Panc1 (cell line): ENCODE measurements around the gene FAM110A. TPM values are rescaled to one million over a fixed set of nuclear protein-coding genes. Genes with fewer than 3 reads are reported as not detected.

Experiments
- ATAC-seq: fragments of 200-7000 bp; cut with Tn5 transposase; 2 replicates; pipeline ENCODE4 v1.9.1; 2020; ENCODE audit warnings: mild to moderate bottlenecking, moderate library complexity
- BruUV-seq: library from RNA; stranded (reverse); fragments of 400-500 nt; replicated peaks from 2 replicates; lab custom pipeline; 2021; lab: Mats Ljungman, UMichigan
- CTCF ChIA-PET: fragments of 300-600 bp; sonication (Branson Sonifier 250); formaldehyde crosslinking; loops from one replicate; lab custom pipeline; 2022; ENCODE audit warnings: antibody characterized with exemption; lab: Charles Lee
- POLR2A ChIA-PET: fragments of 300-600 bp; sonication (Branson Sonifier 250); formaldehyde crosslinking; loops from one replicate; lab custom pipeline; 2022; ENCODE audit warnings: antibody characterized with exemption; lab: Charles Lee
- DNase-seq: peaks from one replicate; pipeline ENCODE4 v3.0.0-alpha.2; 2010; ENCODE audit warnings: low read depth, low spot score
- H3K27ac ChIP-seq: 2 replicates; pipeline ENCODE4 v1.5.1; 2011; ENCODE audit warnings: mild to moderate bottlenecking, low read length, inconsistent platforms
- H3K27me3 ChIP-seq: fragments of 200-500 bp; sonication (Bioruptor generic); 2 replicates; pipeline ENCODE4 v1.6.0; 2014; ENCODE audit warnings: low read length, inconsistent platforms; ENCODE audit not compliant: control insufficient read depth, insufficient read depth
- H3K36me3 ChIP-seq: fragments of 200-500 bp; sonication (Bioruptor generic); 2 replicates; pipeline ENCODE4 v1.5.1; 2014; ENCODE audit warnings: inconsistent platforms, mild to moderate bottlenecking, low read length, moderate library complexity; ENCODE audit not compliant: control insufficient read depth, insufficient read depth
- H3K4me1 ChIP-seq: 2 replicates; pipeline ENCODE4 v1.5.1; 2011; ENCODE audit warnings: inconsistent platforms, mild to moderate bottlenecking, low read length, moderate library complexity; ENCODE audit not compliant: control insufficient read depth, insufficient read depth
- H3K4me3 ChIP-seq, 2 experiments: 2 replicates each; pipeline ENCODE4 v1.5.1; 2011 to 2012; ENCODE audit warnings: low read depth in 2 of 2, low read length in 2 of 2, mild to moderate bottlenecking in 2 of 2, inconsistent platforms in 1 of 2, moderate library complexity in 1 of 2
- H3K9me3 ChIP-seq: fragments of 200-500 bp; sonication (Bioruptor generic); 2 replicates; pipeline ENCODE4 v1.5.1; 2014; ENCODE audit warnings: low read depth, mild to moderate bottlenecking, inconsistent platforms, low read length, moderate library complexity; ENCODE audit not compliant: control insufficient read depth, insufficient read depth
- POLR2AphosphoS5 ChIP-seq: IDR thresholded peaks from 2 replicates; pipeline ENCODE4 v1.6.1; 2012; ENCODE audit warnings: mild to moderate bottlenecking, low read depth, low read length, moderate library complexity
- SIN3A ChIP-seq: IDR thresholded peaks from 2 replicates; pipeline ENCODE4 v1.6.1; 2012; ENCODE audit warnings: low read depth, mild to moderate bottlenecking, low read length, moderate library complexity, borderline replicate concordance; ENCODE audit not compliant: insufficient read depth
- TCF7L2 ChIP-seq: IDR thresholded peaks from 2 replicates; pipeline ENCODE4 v1.6.1; 2011; ENCODE audit warnings: mild to moderate bottlenecking, low read depth, low read length, inconsistent platforms
- in situ Hi-C: cut with HindIII; loops from 2 replicates; pipeline ENCODE4 v1.10.0; 2016; ENCODE audit warnings: low sequenced_read_pairs, low pct_unique_long_range_greater_than_20kb
- intact Hi-C: fragments of 100-400 bp; cut with micrococcal nuclease; formaldehyde crosslinking; loops from one replicate; pipeline ENCODE4 v1.10.0; 2022; ENCODE audit not compliant: unreplicated experiment
- total RNA-seq: library from RNA; stranded (reverse); gene quantifications from one replicate; pipeline ENCODE4 v1.2.1, GENCODE V29; 2021; ENCODE audit not compliant: unreplicated experiment
- TF ChIP-seq, protein P1 (sequence below): fragments of 450-650 bp; IDR thresholded peaks from 2 replicates; pipeline ENCODE4 v1.5.1; 2017; ENCODE audit warnings: mild to moderate bottlenecking
- TF ChIP-seq, protein P2 (sequence below), 2 experiments: IDR thresholded peaks; 2 replicates each; pipeline ENCODE4 v1.6.1; 2011 to 2012; ENCODE audit warnings: low read depth in 2 of 2, control low read depth in 1 of 2, low read length in 1 of 2, mild to moderate bottlenecking in 1 of 2, moderate library complexity in 1 of 2; ENCODE audit not compliant: insufficient read depth in 1 of 2

The FAM110A gene
- total RNA-seq, 1 experiment from 2014 or later: 7.8 TPM

DNA sequence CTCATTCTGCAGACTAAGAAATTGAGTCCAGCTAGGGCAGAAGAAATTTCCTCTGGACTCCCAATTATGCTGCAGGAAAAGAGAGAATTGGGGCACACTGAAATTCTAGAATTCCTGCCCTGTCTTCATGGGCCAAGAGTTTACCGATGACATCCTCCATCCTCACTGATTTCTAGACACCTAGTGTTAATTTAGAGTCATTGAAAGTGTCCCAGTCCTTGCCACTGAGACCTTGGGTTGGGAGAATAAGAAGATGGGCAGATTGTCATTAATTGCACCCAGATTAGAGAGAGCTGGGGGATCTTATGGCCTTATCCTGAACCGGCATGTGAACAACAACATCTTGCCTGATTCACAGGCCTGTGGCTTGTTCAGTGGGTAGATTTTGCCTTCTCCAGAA, 53.6 kb downstream of the FAM110A start:
- no peaks in the 10 kb centered on the region for H3K36me3 ChIP-seq
- no TSS peak for BruUV-seq
- DNase-seq (no peak), ATAC-seq (no peak)
- no peaks in the 10 kb centered on the region for H3K27me3 ChIP-seq
- in situ Hi-C loops: no loop called here
- intact Hi-C loops: no loop called here
- H3K4me3 ChIP-seq: no peak overlapping the region
- ChIA-PET POLR2A (no interaction called here), CTCF (no interaction called here)
- no peaks in the 10 kb centered on the region for H3K9me3 ChIP-seq
- TF ChIP-seq, protein P1, sequence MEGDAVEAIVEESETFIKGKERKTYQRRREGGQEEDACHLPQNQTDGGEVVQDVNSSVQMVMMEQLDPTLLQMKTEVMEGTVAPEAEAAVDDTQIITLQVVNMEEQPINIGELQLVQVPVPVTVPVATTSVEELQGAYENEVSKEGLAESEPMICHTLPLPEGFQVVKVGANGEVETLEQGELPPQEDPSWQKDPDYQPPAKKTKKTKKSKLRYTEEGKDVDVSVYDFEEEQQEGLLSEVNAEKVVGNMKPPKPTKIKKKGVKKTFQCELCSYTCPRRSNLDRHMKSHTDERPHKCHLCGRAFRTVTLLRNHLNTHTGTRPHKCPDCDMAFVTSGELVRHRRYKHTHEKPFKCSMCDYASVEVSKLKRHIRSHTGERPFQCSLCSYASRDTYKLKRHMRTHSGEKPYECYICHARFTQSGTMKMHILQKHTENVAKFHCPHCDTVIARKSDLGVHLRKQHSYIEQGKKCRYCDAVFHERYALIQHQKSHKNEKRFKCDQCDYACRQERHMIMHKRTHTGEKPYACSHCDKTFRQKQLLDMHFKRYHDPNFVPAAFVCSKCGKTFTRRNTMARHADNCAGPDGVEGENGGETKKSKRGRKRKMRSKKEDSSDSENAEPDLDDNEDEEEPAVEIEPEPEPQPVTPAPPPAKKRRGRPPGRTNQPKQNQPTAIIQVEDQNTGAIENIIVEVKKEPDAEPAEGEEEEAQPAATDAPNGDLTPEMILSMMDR: no peak
- TF ChIP-seq TCF7L2: no peak
- TF ChIP-seq, protein P2, sequence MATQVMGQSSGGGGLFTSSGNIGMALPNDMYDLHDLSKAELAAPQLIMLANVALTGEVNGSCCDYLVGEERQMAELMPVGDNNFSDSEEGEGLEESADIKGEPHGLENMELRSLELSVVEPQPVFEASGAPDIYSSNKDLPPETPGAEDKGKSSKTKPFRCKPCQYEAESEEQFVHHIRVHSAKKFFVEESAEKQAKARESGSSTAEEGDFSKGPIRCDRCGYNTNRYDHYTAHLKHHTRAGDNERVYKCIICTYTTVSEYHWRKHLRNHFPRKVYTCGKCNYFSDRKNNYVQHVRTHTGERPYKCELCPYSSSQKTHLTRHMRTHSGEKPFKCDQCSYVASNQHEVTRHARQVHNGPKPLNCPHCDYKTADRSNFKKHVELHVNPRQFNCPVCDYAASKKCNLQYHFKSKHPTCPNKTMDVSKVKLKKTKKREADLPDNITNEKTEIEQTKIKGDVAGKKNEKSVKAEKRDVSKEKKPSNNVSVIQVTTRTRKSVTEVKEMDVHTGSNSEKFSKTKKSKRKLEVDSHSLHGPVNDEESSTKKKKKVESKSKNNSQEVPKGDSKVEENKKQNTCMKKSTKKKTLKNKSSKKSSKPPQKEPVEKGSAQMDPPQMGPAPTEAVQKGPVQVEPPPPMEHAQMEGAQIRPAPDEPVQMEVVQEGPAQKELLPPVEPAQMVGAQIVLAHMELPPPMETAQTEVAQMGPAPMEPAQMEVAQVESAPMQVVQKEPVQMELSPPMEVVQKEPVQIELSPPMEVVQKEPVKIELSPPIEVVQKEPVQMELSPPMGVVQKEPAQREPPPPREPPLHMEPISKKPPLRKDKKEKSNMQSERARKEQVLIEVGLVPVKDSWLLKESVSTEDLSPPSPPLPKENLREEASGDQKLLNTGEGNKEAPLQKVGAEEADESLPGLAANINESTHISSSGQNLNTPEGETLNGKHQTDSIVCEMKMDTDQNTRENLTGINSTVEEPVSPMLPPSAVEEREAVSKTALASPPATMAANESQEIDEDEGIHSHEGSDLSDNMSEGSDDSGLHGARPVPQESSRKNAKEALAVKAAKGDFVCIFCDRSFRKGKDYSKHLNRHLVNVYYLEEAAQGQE (IDR thresholded peaks at IDR 0.05; ENCODE audit: insufficient read depth in 1 of 2, low read depth in 2 of 2, low read length in 1 of 2): no peak
- TF ChIP-seq SIN3A: no peak
- TF ChIP-seq POLR2AphosphoS5: no peak
- no peaks in the 10 kb centered on the region for H3K4me1 ChIP-seq
- H3K27ac ChIP-seq: no peak overlapping the region

DNA sequence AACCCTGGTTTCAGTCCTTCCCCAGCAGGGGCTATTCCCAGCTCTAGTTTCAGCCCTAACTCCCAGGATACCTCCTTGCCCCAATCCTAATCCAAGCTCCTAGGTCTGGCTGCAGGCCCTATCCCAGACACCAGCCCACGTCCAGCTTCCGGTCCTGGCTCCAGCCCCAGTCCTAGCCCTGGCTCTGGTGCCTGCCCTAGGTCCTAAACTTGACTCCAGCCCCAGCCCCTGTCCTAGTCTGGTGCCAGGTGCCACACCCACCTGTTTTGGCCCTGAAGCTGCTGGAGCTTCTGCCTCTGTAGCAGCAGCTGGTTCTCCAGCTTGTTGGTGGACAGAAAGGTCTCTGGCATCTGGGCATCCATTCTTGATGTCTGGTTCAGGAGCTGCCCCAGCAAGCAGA, 54.5 kb downstream of the FAM110A start:
- H3K4me1 ChIP-seq: no peaks in the 10 kb centered on the region
- POLR2A ChIA-PET: no interaction called here
- ATAC-seq: no peak
- no peak overlapping the region for H3K27ac ChIP-seq
- no peak for DNase-seq
- no peaks in the 10 kb centered on the region for H3K36me3 ChIP-seq
- in situ Hi-C loops: no loop called here
- no peaks in the 10 kb centered on the region for H3K27me3 ChIP-seq
- H3K4me3 ChIP-seq: no peak overlapping the region
- intact Hi-C loops: no loop called here
- no peaks in the 10 kb centered on the region for H3K9me3 ChIP-seq
- CTCF ChIA-PET: interaction anchor here (0.6 kb wide), 1 partner anchor 297 kb away, joined by 4 read pairs; no protein-coding TSS in a partner anchor
- TF ChIP-seq TCF7L2: no peak
- TF ChIP-seq, protein P2 (IDR thresholded peaks at IDR 0.05; ENCODE audit: insufficient read depth in 1 of 2, low read depth in 2 of 2, low read length in 1 of 2): no peak
- no peak for TF ChIP-seq POLR2AphosphoS5
- TF ChIP-seq, protein P1: no peak
- no peak for TF ChIP-seq SIN3A
- no TSS peak for BruUV-seq
